GM19025 (cell line): ENCODE measurements around the gene CXCL10.
"Not testable (repeated sequence)": the region's sequence is repeated elsewhere in the genome, so short reads cannot be mapped to it uniquely, and the experiment has no call there.

ENCODE experiments used
- ATAC-seq: cut with Tn5 transposase; IDR thresholded peaks from one replicate; pipeline ENCODE4 v1.9.1; 2021; ENCODE audit warnings: mild to moderate bottlenecking, low read depth, moderate library complexity; ENCODE audit not compliant: unreplicated experiment

The CXCL10 gene

GRCh38 chr4:76023389-76023788, at the start of gene CXCL10:
CXCL10 (minus strand) TSS chr4:76023497; CDS start chr4:76023431, 66 bp downstream.
- ATAC-seq: no peak

- ATAC-seq: no peak
Measured at GRCh38 chr4:76072760-76073159, 49.5 kb upstream of the CXCL10 start.

- no peak for ATAC-seq
Measured at GRCh38 chr4:76067652-76068286, 44.5 kb upstream of the CXCL10 start.

GRCh38 chr4:76066546-76066945, 43.2 kb upstream of the CXCL10 start:
- no peak for ATAC-seq

GRCh38 chr4:76061982-76062381, 38.7 kb upstream of the CXCL10 start:
- peak; percentile 52 for ATAC-seq

- ATAC-seq: no peak
Measured at GRCh38 chr4:76061421-76061820, 38.1 kb upstream of the CXCL10 start.

GRCh38 chr4:76060506-76060905, 37.2 kb upstream of the CXCL10 start:
- ATAC-seq: no peak

- ATAC-seq: no peak
Measured at GRCh38 chr4:76059750-76060149, 36.5 kb upstream of the CXCL10 start.

- ATAC-seq: no peak
Measured at GRCh38 chr4:76058888-76059426, 35.7 kb upstream of the CXCL10 start.

GRCh38 chr4:76058302-76058701, 35.0 kb upstream of the CXCL10 start:
- ATAC-seq: peak; percentile 32

GRCh38 chr4:76055421-76055820, 32.1 kb upstream of the CXCL10 start:
- no peak for ATAC-seq

GRCh38 chr4:76055016-76055415, 31.7 kb upstream of the CXCL10 start:
- ATAC-seq: peak; percentile 90

GRCh38 chr4:76053730-76054129, 30.4 kb upstream of the CXCL10 start:
- no peak for ATAC-seq

- ATAC-seq: not testable (repeated sequence)
Measured at GRCh38 chr4:76050560-76051050, 27.3 kb upstream of the CXCL10 start.

GRCh38 chr4:76049860-76050416, 26.6 kb upstream of the CXCL10 start:
- not testable (repeated sequence) for ATAC-seq

GRCh38 chr4:76044686-76045085, 21.4 kb upstream of the CXCL10 start:
- ATAC-seq: not testable (repeated sequence)

GRCh38 chr4:76043306-76043705, 20.0 kb upstream of the CXCL10 start:
- ATAC-seq: not testable (repeated sequence)

GRCh38 chr4:76042241-76042998, 19.1 kb upstream of the CXCL10 start:
- not testable (repeated sequence) for ATAC-seq

GRCh38 chr4:76036855-76037254, 13.6 kb upstream of the CXCL10 start:
- no peak for ATAC-seq

GRCh38 chr4:76035799-76036380, 12.6 kb upstream of the CXCL10 start, which contains the start of gene CXCL11:
CXCL11 (minus strand) TSS chr4:76036070; CDS start chr4:76035987, 83 bp downstream.
- ATAC-seq: no peak

- no peak for ATAC-seq
Measured at GRCh38 chr4:76035141-76035540, 11.8 kb upstream of the CXCL10 start.
